Head of caudate nucleus (tissue), 42 donors: ENCODE results near the gene RTN3.
"Not testable (repeated sequence)": the region's sequence is repeated elsewhere in the genome, so short reads cannot be mapped to it uniquely, and the experiment has no call there.

Experiments used
- DNase-seq, 42 donors: peaks; one replicate each; pipeline versions ENCODE4 v3.0.0 to v3.0.0-alpha.2; 2020 to 2021; ENCODE audit warnings: mixed read lengths in 7 of 42
- intact Hi-C: fragments of 100-400 bp; cut with DNase I; formaldehyde crosslinking; loops from one replicate; pipeline ENCODE4 v1.15.0; 2022

Gene RTN3

GRCh38 chr11:63681321-63682065 lies at the start of gene RTN3:
RTN3 (plus strand) TSS chr11:63681500; CDS start chr11:63681637, 137 bp downstream.
- DNase-seq, result peak in 41 of 42 donors; percentile 89 to 99 (median 97)
- intact Hi-C loops, result loop anchor here (1.0 kb wide), 1 partner anchor 10 kb away; the partner anchor contains the start of gene ATL3

- DNase-seq, result peak; percentile 52 to 92 (median 80)
- intact Hi-C loops, result loop anchor here (5.0 kb wide), 2 partner anchors 144 to 159 kb away; partner anchors contain the start of gene PLAAT5
These were observed 45.4 kb upstream of the RTN3 start for GRCh38 chr11:63635762-63636465.

- intact Hi-C loops, result loop anchor here (5.0 kb wide), 2 partner anchors 146 to 161 kb away; partner anchors contain the start of gene PLAAT5
- not testable (repeated sequence) for DNase-seq
These were observed 42.9 kb upstream of the RTN3 start for GRCh38 chr11:63638436-63638835.

GRCh38 chr11:63639199-63639832 lies 42.0 kb upstream of the RTN3 start:
- no peak for DNase-seq
- intact Hi-C loops, result loop anchor here (5.0 kb wide), 2 partner anchors 147 to 162 kb away; partner anchors contain the start of gene PLAAT5

GRCh38 chr11:63641727-63642126 lies 39.6 kb upstream of the RTN3 start:
- no peak for DNase-seq
- intact Hi-C loops, result no loop called here

- intact Hi-C loops, result no loop called here
- no peak for DNase-seq
These were observed 38.1 kb upstream of the RTN3 start for GRCh38 chr11:63643205-63643604.

GRCh38 chr11:63652671-63653070 lies 28.6 kb upstream of the RTN3 start:
- intact Hi-C loops, result no loop called here
- no peak for DNase-seq

- DNase-seq, result no peak
- intact Hi-C loops, result no loop called here
These were observed 20.3 kb upstream of the RTN3 start for GRCh38 chr11:63660972-63661371.

GRCh38 chr11:63663809-63664208 lies 17.5 kb upstream of the RTN3 start:
- no peak for DNase-seq
- intact Hi-C loops, result no loop called here

- DNase-seq, result no peak
- intact Hi-C loops, result no loop called here
These were observed 14.4 kb upstream of the RTN3 start for GRCh38 chr11:63666874-63667273.

- no peak for DNase-seq
- intact Hi-C loops, result no loop called here
These were observed 13.1 kb upstream of the RTN3 start for GRCh38 chr11:63667995-63668795.

- intact Hi-C loops, result loop anchor here (5.0 kb wide), 1 partner anchor 67 kb away; no protein-coding TSS in a partner anchor
These were observed 11.2 kb upstream of the RTN3 start for GRCh38 chr11:63670096-63670432.

GRCh38 chr11:63670433-63671321 lies 10.6 kb upstream of the RTN3 start:
- intact Hi-C loops, result loop anchor here (1.0 to 5.0 kb wide), 2 partner anchors 11 to 67 kb away; partner anchors contain the start of gene RTN3
- peak in 41 of 42 donors; percentile 18 to 89 (median 76) for DNase-seq

More at GRCh38 chr11:63670096-63670432, 11.2 kb upstream of the RTN3 start:
- DNase-seq, result no peak

GRCh38 chr11:63671322-63672155 lies 9.8 kb upstream of the RTN3 start, which contains the start of gene ATL3:
ATL3 (minus strand) TSS chr11:63671376; CDS start chr11:63671335, 41 bp downstream.
- intact Hi-C loops, result loop anchor here (1.0 to 5.0 kb wide), 2 partner anchors 10 to 66 kb away; partner anchors contain the start of gene RTN3
- DNase-seq, result peak; percentile 97 to 100 (median 98)

- intact Hi-C loops, result loop anchor here (5.0 kb wide), 1 partner anchor 65 kb away; no protein-coding TSS in a partner anchor
- peak in 1 of 42 donors; percentile 22 for DNase-seq
These were observed 9.2 kb upstream of the RTN3 start for GRCh38 chr11:63672156-63672463.

- DNase-seq, result no peak
- intact Hi-C loops, result loop anchor here (5.0 kb wide), 1 partner anchor 64 kb away; no protein-coding TSS in a partner anchor
These were observed 8.3 kb upstream of the RTN3 start for GRCh38 chr11:63672936-63673539.
